Measurements from ENCODE around the gene NXPE2. TPM values are rescaled to one million over a fixed set of nuclear protein-coding genes. Genes with fewer than 3 reads are reported as not detected.

The NXPE2 gene
- 0.08 TPM in 1 of 2 replicates, not detected in the other for total RNA-seq (ENCODE audit: low replicate concordance)

DNA sequence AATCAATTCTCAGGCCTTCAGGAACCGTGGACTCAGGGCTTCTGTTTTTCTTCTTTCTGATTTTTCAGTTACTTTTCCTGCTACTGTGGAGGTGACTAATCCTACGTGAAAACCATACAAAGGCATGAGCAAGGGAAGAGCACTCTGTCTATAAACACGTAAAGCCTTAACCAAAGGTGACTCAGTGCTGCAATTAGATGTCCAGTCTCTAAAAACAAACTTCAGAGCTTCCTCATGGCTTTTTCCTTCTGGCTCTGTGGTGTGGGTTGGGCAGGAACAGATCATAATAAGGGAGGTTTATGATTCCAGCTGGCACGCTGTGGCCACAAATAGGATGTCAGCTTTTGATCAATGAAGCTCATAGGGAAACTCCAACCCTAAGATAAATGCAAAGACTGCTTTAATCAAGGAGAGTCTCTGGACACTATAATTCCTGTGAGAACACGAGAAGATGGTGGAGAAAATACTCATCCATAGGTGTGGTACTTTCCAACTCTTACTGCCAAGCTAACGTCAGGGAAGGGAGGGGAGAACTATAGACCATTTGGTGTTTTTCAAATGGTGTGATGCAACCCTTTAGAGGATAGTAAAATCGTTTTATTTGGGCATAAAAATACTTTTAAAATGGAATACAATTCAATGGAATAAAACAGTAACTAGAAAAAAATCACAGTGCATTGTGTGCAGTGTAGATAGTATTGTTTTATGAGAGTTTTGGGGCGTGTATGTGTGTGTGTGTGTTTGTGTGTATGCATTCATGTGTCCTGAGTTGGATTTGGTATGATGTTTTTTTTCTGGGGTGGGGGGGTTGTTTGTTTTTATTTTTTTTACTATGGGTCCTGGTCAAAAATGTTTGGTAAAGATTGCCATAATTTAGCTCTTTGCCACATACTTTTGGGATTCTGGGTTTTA, at the start of gene NXPE2:
Gene NXPE2, plus strand, starts transcription at position 403 of the 912 bp plus-strand sequence. Its CDS starts 49 bp downstream, at position 452.

Other genes with a start within 250 kb of the NXPE2 start
- gene REXO2, start 239.1 kb upstream of the NXPE2 start, total RNA-seq (ENCODE audit: low replicate concordance), result 294 and 452 TPM in 2 replicates
- gene NXPE1, start 118.6 kb upstream of the NXPE2 start, total RNA-seq (ENCODE audit: low replicate concordance), result not detected in 2 replicates
- not detected in 2 replicates for gene NXPE4, start 82.7 kb upstream of the NXPE2 start, total RNA-seq (ENCODE audit: low replicate concordance)